C4-2B (cell line): ENCODE results near the gene L3HYPDH.

Experiments
- H3K27ac ChIP-seq: fragments of 450-650 bp; 2 replicates; pipeline ENCODE4 v1.5.1; 2017
- CTCF ChIP-seq: fragments of 450-650 bp; conservative IDR thresholded peaks from 2 replicates; pipeline ENCODE4 v1.5.1; 2017; ENCODE audit warnings: mild to moderate bottlenecking
- ZFX ChIP-seq: fragments of 450-650 bp; IDR thresholded peaks from 2 replicates; pipeline ENCODE4 v1.6.1; 2017

The L3HYPDH gene

GRCh38 chr14:59439256-59439965, 44.8 kb downstream of the L3HYPDH start:
- no peak overlapping the region for H3K27ac ChIP-seq

GRCh38 chr14:59438195-59438647, 46.0 kb downstream of the L3HYPDH start:
- H3K27ac ChIP-seq, result no peak overlapping the region
- TF ChIP-seq ZFX, result no peak
- TF ChIP-seq CTCF, result no peak

More at GRCh38 chr14:59439256-59439965, 44.8 kb downstream of the L3HYPDH start:
- TF ChIP-seq CTCF (no peak), ZFX (no peak)

GRCh38 chr14:59435987-59436386, 48.2 kb downstream of the L3HYPDH start:
- TF ChIP-seq ZFX (no peak), CTCF (no peak)
- no peak overlapping the region for H3K27ac ChIP-seq

DNA sequence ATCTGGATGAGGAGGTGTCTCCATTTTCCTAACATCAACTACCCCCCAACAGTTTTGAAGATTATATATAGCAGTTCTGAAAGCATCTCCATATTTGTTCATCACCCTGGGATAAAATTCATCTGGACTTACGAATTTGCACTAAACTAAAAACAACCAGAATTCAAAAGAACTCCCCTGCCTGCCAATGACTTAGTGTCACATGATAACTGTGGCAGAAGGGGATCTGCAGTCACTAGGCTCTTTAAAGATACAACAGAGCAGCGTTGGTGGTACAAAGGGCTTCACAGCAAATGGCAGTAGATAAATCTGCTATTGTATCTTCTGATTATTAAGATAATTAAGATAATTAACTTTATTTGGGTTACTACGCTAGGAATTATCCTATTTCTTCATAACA, 49.1 kb downstream of the L3HYPDH start:
- no peak overlapping the region for H3K27ac ChIP-seq
- TF ChIP-seq ZFX (no peak), CTCF (no peak)

DNA sequence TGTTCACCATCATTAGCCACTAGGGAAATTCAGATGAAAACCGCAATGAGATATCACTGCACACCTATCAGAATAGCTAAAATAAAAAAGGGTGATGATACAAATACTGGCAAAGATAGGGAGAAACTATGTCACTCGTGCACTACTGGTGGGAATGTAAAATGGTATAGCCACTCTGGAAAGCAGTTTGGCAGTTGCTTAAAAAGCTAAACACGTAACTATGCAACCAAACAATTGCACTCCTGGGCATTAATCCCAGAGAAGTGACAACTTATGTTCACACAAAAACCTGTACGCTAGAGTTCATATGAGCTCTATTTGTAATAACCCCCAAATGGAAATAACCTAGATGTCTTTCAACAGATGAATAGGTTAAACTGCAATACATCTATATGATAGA, 54.4 kb downstream of the L3HYPDH start:
- TF ChIP-seq CTCF (no peak), ZFX (no peak)
- H3K27ac ChIP-seq, result no peak overlapping the region

- no peak for TF ChIP-seq ZFX
- TF ChIP-seq CTCF, result peak; percentile 16
- no peak overlapping the region for H3K27ac ChIP-seq
These were observed 55.6 kb downstream of the L3HYPDH start for GRCh38 chr14:59428581-59429012.

- no peak for TF ChIP-seq CTCF
- no peak for TF ChIP-seq ZFX
- H3K27ac ChIP-seq, result no peak overlapping the region
These were observed 56.3 kb downstream of the L3HYPDH start for GRCh38 chr14:59427653-59428580.
